H1 (cell line): ENCODE measurements around the gene TDRD3. TPM values are rescaled to one million over a fixed set of nuclear protein-coding genes. Genes with fewer than 3 reads are reported as not detected.

ENCODE experiments used
- CTCF ChIA-PET: fragments of 300-600 bp; sonication (Branson Sonifier 250); formaldehyde crosslinking; loops from one replicate; lab custom pipeline; 2021; ENCODE audit not compliant: partially characterized antibody; lab: Charles Lee
- POLR2A ChIA-PET: fragments of 300-600 bp; sonication (Branson Sonifier 250); formaldehyde crosslinking; loops from one replicate; lab custom pipeline; 2021; ENCODE audit warnings: inconsistent platforms; ENCODE audit not compliant: partially characterized antibody; lab: Charles Lee
- DNase-seq, 2 experiments: peaks; one replicate each; pipeline versions ENCODE4 v3.0.0 to v3.0.0-alpha.2; 2010 to 2022; ENCODE audit warnings: low spot score in 2 of 2, low read depth in 1 of 2, mixed read lengths in 1 of 2
- FAIRE-seq: peaks from 2 replicates; lab custom pipeline; 2011; peaks lifted over from hg19 to GRCh38; lab: Jason Lieb, UNC
- H2AFZ ChIP-seq: 2 replicates; pipeline ENCODE4 v1.8.1; 2012; ENCODE audit warnings: low read length, inconsistent platforms
- H2AK5ac ChIP-seq: 2 replicates; pipeline ENCODE4 v1.6.1; 2013; ENCODE audit warnings: low read depth, low read length
- H2BK120ac ChIP-seq: replicated peaks from 2 replicates; pipeline ENCODE3; 2013; ENCODE audit warnings: low read depth, low read length, inconsistent platforms
- H2BK12ac ChIP-seq: 2 replicates; pipeline ENCODE4 v1.6.1; 2013; ENCODE audit warnings: low read depth, low read length
- H2BK15ac ChIP-seq: 2 replicates; pipeline ENCODE4 v1.6.1; 2013; ENCODE audit warnings: low read length
- H2BK20ac ChIP-seq: 2 replicates; pipeline ENCODE4 v1.6.1; 2013; ENCODE audit warnings: low read length
- H2BK5ac ChIP-seq: 2 replicates; pipeline ENCODE4 v1.6.1; 2013; ENCODE audit warnings: low read depth, low read length
- H3K14ac ChIP-seq: 2 replicates; pipeline ENCODE4 v1.6.1; 2013; ENCODE audit warnings: inconsistent platforms; ENCODE audit not compliant: insufficient read length
- H3K18ac ChIP-seq: 2 replicates; pipeline ENCODE4 v1.6.1; 2013; ENCODE audit warnings: low read length; ENCODE audit errors: extremely low read depth
- H3K23ac ChIP-seq: 2 replicates; pipeline ENCODE4 v1.6.1; 2013; ENCODE audit warnings: inconsistent platforms; ENCODE audit not compliant: insufficient read length
- H3K23me2 ChIP-seq: 2 replicates; pipeline ENCODE4 v1.6.1; 2013; ENCODE audit warnings: low read depth, low read length
- H3K27ac ChIP-seq: 2 replicates; pipeline ENCODE4 v1.6.1; 2011; ENCODE audit warnings: low read depth, low read length, inconsistent platforms
- H3K27me3 ChIP-seq, 4 experiments: replicated peaks in 1 of 4; 1 replicate in 1 of 4; 2 replicates in 3 of 4; pipeline versions ENCODE4 v1.6.1 to v1.8.1; 2011 to 2013; ENCODE audit warnings: low read length in 3 of 4, mild to moderate bottlenecking in 3 of 4, inconsistent platforms in 2 of 4, mixed read lengths in 2 of 4, moderate library complexity in 1 of 4; ENCODE audit not compliant: control insufficient read depth in 3 of 4, insufficient read depth in 3 of 4; ENCODE audit errors: extremely low read depth in 1 of 4
- H3K36me3 ChIP-seq, 4 experiments: 2 replicates each; pipeline versions ENCODE4 v1.6.1 to v1.8.1; 2011 to 2013; ENCODE audit warnings: mild to moderate bottlenecking in 4 of 4, low read length in 3 of 4, moderate library complexity in 2 of 4, control low read depth in 1 of 4, inconsistent platforms in 1 of 4; ENCODE audit not compliant: insufficient read depth in 4 of 4, control insufficient read depth in 2 of 4
- H3K4ac ChIP-seq: replicated peaks from 2 replicates; pipeline ENCODE3; 2013; ENCODE audit warnings: low read length, low read depth, mixed read lengths, inconsistent platforms; ENCODE audit not compliant: insufficient read length
- H3K4me1 ChIP-seq, 4 experiments: replicated peaks in 1 of 4; 1 replicate in 1 of 4; 2 replicates in 3 of 4; pipeline versions ENCODE4 v1.6.1 to v1.8.1; 2011 to 2013; ENCODE audit warnings: low read length in 3 of 4, inconsistent platforms in 2 of 4, mixed read lengths in 1 of 4; ENCODE audit not compliant: insufficient read depth in 4 of 4, control insufficient read depth in 3 of 4
- H3K4me2 ChIP-seq, 2 experiments: 2 replicates each; pipeline versions ENCODE4 v1.6.1 to v1.8.1; 2011 to 2013; ENCODE audit warnings: low read depth in 2 of 2, low read length in 2 of 2, control low read depth in 1 of 2, inconsistent platforms in 1 of 2, mild to moderate bottlenecking in 1 of 2; ENCODE audit not compliant: insufficient read depth in 1 of 2
- H3K4me3 ChIP-seq, 4 experiments: fragments of 200-600, 300-600 bp in 1 of 4; sonication (generic), shearing (Covaris generic), sonication (Bioruptor Twin) in 1 of 4; 2 replicates each; pipeline versions ENCODE4 v1.5.1 to v1.8.1; 2011 to 2016; ENCODE audit warnings: low read length in 4 of 4, low read depth in 3 of 4, control low read depth in 2 of 4, inconsistent platforms in 2 of 4, mild to moderate bottlenecking in 2 of 4, mixed read lengths in 1 of 4, moderate library complexity in 1 of 4; ENCODE audit not compliant: insufficient read depth in 2 of 4; ENCODE audit errors: extremely low read depth in 1 of 4
- H3K56ac ChIP-seq: replicated peaks from 2 replicates; pipeline ENCODE3; 2013; ENCODE audit warnings: low read depth, mild to moderate bottlenecking, mixed read lengths, low read length, inconsistent platforms; ENCODE audit not compliant: insufficient read length
- H3K79me1 ChIP-seq: 2 replicates; pipeline ENCODE4 v1.6.1; 2013; ENCODE audit warnings: low read depth, low read length, control low read depth
- H3K79me2 ChIP-seq, 2 experiments: 2 replicates each; pipeline versions ENCODE4 v1.6.1 to v1.8.1; 2012 to 2013; ENCODE audit warnings: low read length in 2 of 2, mild to moderate bottlenecking in 2 of 2, inconsistent platforms in 1 of 2; ENCODE audit not compliant: insufficient read depth in 2 of 2, control insufficient read depth in 1 of 2
- H3K9ac ChIP-seq, 4 experiments: replicated peaks in 1 of 4; 1 replicate in 1 of 4; 2 replicates in 3 of 4; pipeline versions ENCODE4 v1.6.1 to v1.8.1; 2011 to 2013; ENCODE audit warnings: low read depth in 3 of 4, low read length in 3 of 4, control low read depth in 2 of 4, mild to moderate bottlenecking in 2 of 4, moderate library complexity in 2 of 4, inconsistent platforms in 1 of 4; ENCODE audit errors: extremely low read depth in 1 of 4
- H3K9me3 ChIP-seq, 2 experiments: 2 replicates each; pipeline versions ENCODE4 v1.6.1 to v1.8.1; 2012 to 2013; ENCODE audit warnings: mild to moderate bottlenecking in 2 of 2, moderate library complexity in 2 of 2, control low read depth in 1 of 2, inconsistent platforms in 1 of 2, low read depth in 1 of 2, low read length in 1 of 2, mixed read lengths in 1 of 2; ENCODE audit not compliant: insufficient read depth in 2 of 2
- H4K20me1 ChIP-seq, 2 experiments: replicated peaks in 1 of 2; 2 replicates each; pipeline versions ENCODE3 to v1.8.1; 2011 to 2013; ENCODE audit warnings: inconsistent platforms in 2 of 2, low read length in 2 of 2, mild to moderate bottlenecking in 1 of 2; ENCODE audit not compliant: insufficient read depth in 2 of 2, control insufficient read depth in 1 of 2
- H4K5ac ChIP-seq: 2 replicates; pipeline ENCODE4 v1.6.1; 2013; ENCODE audit warnings: low read length, low read depth, mixed read lengths, inconsistent platforms; ENCODE audit not compliant: insufficient read length
- H4K8ac ChIP-seq: 2 replicates; pipeline ENCODE4 v1.8.0; 2013; ENCODE audit warnings: mild to moderate bottlenecking, moderate library complexity, low read length, inconsistent platforms; ENCODE audit not compliant: insufficient read depth; ENCODE audit errors: extremely low read depth
- H4K91ac ChIP-seq: replicated peaks from 2 replicates; pipeline ENCODE3; 2013; ENCODE audit warnings: low read length, mixed read lengths, inconsistent platforms; ENCODE audit not compliant: insufficient read length
- CBX8 ChIP-seq: fragments of 300-800, 300-1000 bp; sonication (generic); IDR thresholded peaks from 2 replicates; pipeline ENCODE4 v1.7.1; 2016; ENCODE audit warnings: low read depth, low read length, borderline replicate concordance
- PHF8 ChIP-seq: fragments of 200-600 bp; sonication (generic); conservative IDR thresholded peaks from 2 replicates; pipeline ENCODE4 v1.7.1; 2012; ENCODE audit warnings: low read depth, mild to moderate bottlenecking, inconsistent platforms, low read length, moderate library complexity
- POLR2AphosphoS5 ChIP-seq: IDR thresholded peaks from 2 replicates; pipeline ENCODE4 v1.6.1; 2011; ENCODE audit warnings: low read depth, low read length
- SIX5 ChIP-seq: IDR thresholded peaks from 2 replicates; pipeline ENCODE4 v1.6.1; 2011; ENCODE audit warnings: mild to moderate bottlenecking, low read depth, low read length
- SUZ12 ChIP-seq: fragments of 200-600 bp; sonication (generic); IDR thresholded peaks from 2 replicates; pipeline ENCODE4 v1.6.1; 2012; ENCODE audit warnings: mild to moderate bottlenecking, inconsistent platforms, low read length, moderate library complexity, mixed read lengths
- TAF7 ChIP-seq: optimal IDR thresholded peaks from 2 replicates; pipeline ENCODE3; 2011; ENCODE audit warnings: low read depth, mild to moderate bottlenecking, inconsistent platforms, low read length, moderate library complexity, borderline replicate concordance
- WGBS, 2 experiments: shearing (Covaris generic) in 1 of 2; methylation state at CpG; one replicate each; pipeline versions ENCODE4 v1.1.6 to v1.1.7; 2013 to 2015; ENCODE audit warnings: low lambda C conversion rate in 2 of 2, mixed read lengths in 2 of 2, inconsistent platforms in 1 of 2, low coverage in 1 of 2, missing lambda C conversion rate in 1 of 2; ENCODE audit not compliant: insufficient replicate concordance in 2 of 2, insufficient coverage in 1 of 2, insufficient read length in 1 of 2; ENCODE audit errors: extremely low coverage in 1 of 2, missing lambda C conversion rate in 1 of 2; 5-methylcytosine and 5-hydroxymethylcytosine counted together
- polyA plus RNA-seq, 7 experiments: library from polyadenylated mRNA; depleted of rRNA in 3 of 7; stranded (reverse) in 5 of 7; unstranded in 2 of 7; fragments of >200 nt in 5 of 7; fragments of 200-250 nt in 2 of 7; gene quantifications; 1 replicate in 5 of 7; 2 replicates in 1 of 7; 4 replicates in 1 of 7; pipeline versions ENCODE4 v1.2.1 to v1.2.3, GENCODE V29; 2011 to 2013; ENCODE audit warnings: missing spikeins in 2 of 7, mixed read lengths in 2 of 7
- total RNA-seq: library from RNA; stranded (reverse); fragmentation: NEBNext Ultra II Directional; extraction: Animal tissue kit (Norgen Biotek cat#: 25700); gene quantifications from 2 replicates; pipeline ENCODE4 v1.2.1, GENCODE V29; 2021

TDRD3 gene
- total and polyA plus RNA-seq, 2 of the 8 experiments (the other 6 are each of a cell fraction or from before 2014, with no cell fraction given): 2.5 to 14.7 TPM

DNA sequence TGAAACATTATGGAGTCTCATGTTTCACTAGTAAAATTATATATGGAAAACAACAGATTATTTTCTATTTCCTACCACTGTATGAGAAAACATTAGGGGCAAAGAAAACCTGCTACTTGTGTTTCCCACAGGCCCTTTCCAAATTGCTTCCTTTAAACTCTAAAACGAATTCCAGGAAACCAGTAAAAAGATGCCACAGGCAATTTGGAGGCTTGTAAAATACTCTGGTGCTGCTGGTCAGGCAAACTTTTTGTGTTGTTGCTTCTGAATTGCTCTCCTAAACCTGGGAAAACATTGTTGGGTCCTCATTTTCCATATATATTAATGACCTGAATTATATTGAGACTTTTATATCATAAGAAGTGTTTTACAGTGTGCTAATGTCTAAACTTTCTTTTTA, 141.5 kb downstream of the TDRD3 start:
- DNase-seq: no peak
- no peak overlapping the region for H2BK20ac ChIP-seq
- H4K8ac ChIP-seq: no peak overlapping the region
- no peak overlapping the region for H2BK5ac ChIP-seq
- no peak overlapping the region for H2BK120ac ChIP-seq
- H3K4me1 ChIP-seq: no peaks in the 10 kb centered on the region
- WGBS, 2 experiments: 73% methylated on average over 1 of the region's 1 CpG; no CpG with 5 or more reads in 1 of the 2 experiments
- H2AFZ ChIP-seq: no peak overlapping the region
- no peaks in the 10 kb centered on the region for H3K79me1 ChIP-seq
- no peak overlapping the region for H3K18ac ChIP-seq
- H3K4me3 ChIP-seq: no peak overlapping the region
- H3K4me2 ChIP-seq: no peak overlapping the region
- no peak overlapping the region for H3K9ac ChIP-seq
- ChIA-PET POLR2A (no interaction called here), CTCF (no interaction called here)
- no peaks in the 10 kb centered on the region for H3K79me2 ChIP-seq
- no peak overlapping the region for H3K4ac ChIP-seq
- no peaks in the 10 kb centered on the region for H4K20me1 ChIP-seq
- no peak overlapping the region for H2BK15ac ChIP-seq
- no peak overlapping the region for H3K23ac ChIP-seq
- no peaks in the 10 kb centered on the region for H3K36me3 ChIP-seq
- no peaks in the 10 kb centered on the region for H3K27me3 ChIP-seq
- TF ChIP-seq CBX8: no peak
- TF ChIP-seq TAF7: no peak
- no peak for TF ChIP-seq SIX5
- no peak for TF ChIP-seq SUZ12
- no peak for TF ChIP-seq PHF8
- TF ChIP-seq POLR2AphosphoS5: no peak
- H3K14ac ChIP-seq: no peak overlapping the region
- no peak overlapping the region for H4K5ac ChIP-seq
- no peak for FAIRE-seq
- H2BK12ac ChIP-seq: no peak overlapping the region
- H3K23me2 ChIP-seq: no peaks in the 10 kb centered on the region
- H2AK5ac ChIP-seq: no peak overlapping the region
- H3K9me3 ChIP-seq: no peaks in the 10 kb centered on the region
- no peak overlapping the region for H4K91ac ChIP-seq
- H3K27ac ChIP-seq: no peak overlapping the region
- no peak overlapping the region for H3K56ac ChIP-seq
